ENCODE results near the gene CLEC5A.

- TF ChIP-seq POLR2A (IDR thresholded peaks at IDR 0.05; ENCODE audit: low read depth, low read length) (no peak), TAF1 (IDR thresholded peaks at IDR 0.05; ENCODE audit: borderline replicate concordance, low read depth, low read length) (no peak), POLR2AphosphoS5 (IDR thresholded peaks at IDR 0.05; ENCODE audit: low read depth, low read length) (no peak)
Observed at GRCh38 chr7:141880960-141881359, 65.8 kb downstream of the CLEC5A start.
